ENCODE data around the gene QTRT2.

QTRT2 gene

DNA sequence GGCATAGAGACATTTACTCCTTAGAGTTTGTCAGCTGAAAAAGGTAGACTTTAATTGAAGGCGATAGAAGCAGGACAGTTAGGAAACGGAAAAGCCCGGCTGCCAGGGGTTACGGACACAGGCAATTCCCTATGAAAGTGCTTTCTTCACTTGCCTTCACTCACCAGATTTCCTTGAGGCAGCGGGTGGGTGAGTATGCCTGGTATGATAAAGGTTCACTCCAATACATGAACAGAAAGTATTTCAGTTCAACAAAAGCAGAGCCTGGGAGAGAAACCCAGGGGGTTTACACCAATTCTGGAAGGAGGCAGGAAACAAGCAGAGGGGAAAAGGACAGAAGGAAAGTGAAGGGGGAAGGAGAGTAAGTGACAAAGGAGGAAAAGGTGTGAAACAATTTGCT is 53.9 kb downstream of the QTRT2 start:
- Histone ChIP-seq H3K4me1 (ENCODE audit: control insufficient read depth, insufficient read depth, low read length) (no peaks in the 10 kb centered on the region), H3K9me3 (ENCODE audit: control insufficient read depth, low read length) (no peaks in the 10 kb centered on the region), H3K36me3 (ENCODE audit: control insufficient read depth, insufficient read depth, low read length) (no peaks in the 10 kb centered on the region), H3K27me3 (ENCODE audit: control insufficient read depth, insufficient read depth, low read length) (no peaks in the 10 kb centered on the region), H3K9ac (ENCODE audit: low read length) (no peak overlapping the region), H3K4me3 (ENCODE audit: low read length) (no peak overlapping the region)

DNA sequence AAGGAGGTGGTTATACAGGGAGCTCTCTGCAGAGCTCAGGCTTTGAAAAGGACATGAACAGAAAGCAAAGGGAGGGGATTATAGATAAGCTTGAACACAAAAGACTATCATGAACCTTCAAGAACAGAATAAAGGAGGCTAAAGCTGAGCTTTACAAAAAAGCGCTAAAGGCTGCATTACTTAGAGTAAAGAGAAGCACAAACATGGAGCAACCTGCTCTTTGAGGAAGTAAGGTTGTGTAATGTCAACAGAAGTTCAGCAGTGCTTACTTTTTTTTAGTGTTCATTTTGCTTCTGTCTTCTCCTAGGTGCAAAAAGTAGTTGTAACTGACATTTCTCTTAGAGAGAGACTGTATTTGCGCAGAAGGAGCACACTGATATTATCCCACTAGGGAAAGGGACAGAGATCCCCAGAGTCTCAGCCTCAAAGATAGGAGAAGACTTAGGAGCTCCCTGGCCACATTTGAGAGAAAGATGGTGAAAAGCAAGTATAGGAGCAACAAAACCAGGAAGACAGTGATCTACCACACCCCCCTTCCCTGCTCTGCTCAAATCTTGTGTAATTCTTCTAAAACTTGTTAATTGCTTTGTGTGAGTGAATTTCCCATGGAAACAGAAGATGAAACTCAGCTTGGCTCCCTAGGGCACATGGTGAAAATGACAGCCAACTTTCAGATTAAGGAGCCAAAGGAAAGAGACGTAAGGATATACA is 54.7 kb downstream of the QTRT2 start:
- H3K36me3 ChIP-seq (ENCODE audit: control insufficient read depth, insufficient read depth, low read length): no peaks in the 10 kb centered on the region
- H3K4me1 ChIP-seq (ENCODE audit: control insufficient read depth, insufficient read depth, low read length): no peaks in the 10 kb centered on the region
- H3K9me3 ChIP-seq (ENCODE audit: control insufficient read depth, low read length): no peaks in the 10 kb centered on the region
- no peak overlapping the region for H3K4me3 ChIP-seq (ENCODE audit: low read length)
- no peak overlapping the region for H3K9ac ChIP-seq (ENCODE audit: low read length)
- no peaks in the 10 kb centered on the region for H3K27me3 ChIP-seq (ENCODE audit: control insufficient read depth, insufficient read depth, low read length)

DNA sequence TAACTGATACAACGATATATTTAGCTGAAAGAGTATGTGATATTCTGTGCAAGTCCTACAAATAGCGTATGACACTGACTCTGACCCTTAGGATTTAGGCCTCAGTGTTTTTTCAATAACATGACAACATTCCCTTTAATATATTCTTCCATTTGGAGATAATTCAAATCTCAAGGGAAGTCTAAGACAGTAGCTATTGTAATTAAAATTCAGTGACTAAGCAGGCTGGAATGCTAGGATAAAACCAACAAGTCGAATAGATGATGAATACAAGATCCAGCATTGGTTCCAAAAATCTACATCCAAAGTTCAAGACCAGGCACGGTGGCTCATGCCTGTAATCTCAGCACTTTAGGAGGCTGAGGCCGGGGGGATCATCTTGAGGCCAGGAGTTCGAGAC is 56.2 kb downstream of the QTRT2 start:
- no peaks in the 10 kb centered on the region for H3K9me3 ChIP-seq (ENCODE audit: control insufficient read depth, low read length)
- H3K4me1 ChIP-seq (ENCODE audit: control insufficient read depth, insufficient read depth, low read length): no peaks in the 10 kb centered on the region
- H3K27me3 ChIP-seq (ENCODE audit: control insufficient read depth, insufficient read depth, low read length): no peaks in the 10 kb centered on the region
- no peak overlapping the region for H3K4me3 ChIP-seq (ENCODE audit: low read length)
- no peaks in the 10 kb centered on the region for H3K36me3 ChIP-seq (ENCODE audit: control insufficient read depth, insufficient read depth, low read length)
- no peak overlapping the region for H3K9ac ChIP-seq (ENCODE audit: low read length)

DNA sequence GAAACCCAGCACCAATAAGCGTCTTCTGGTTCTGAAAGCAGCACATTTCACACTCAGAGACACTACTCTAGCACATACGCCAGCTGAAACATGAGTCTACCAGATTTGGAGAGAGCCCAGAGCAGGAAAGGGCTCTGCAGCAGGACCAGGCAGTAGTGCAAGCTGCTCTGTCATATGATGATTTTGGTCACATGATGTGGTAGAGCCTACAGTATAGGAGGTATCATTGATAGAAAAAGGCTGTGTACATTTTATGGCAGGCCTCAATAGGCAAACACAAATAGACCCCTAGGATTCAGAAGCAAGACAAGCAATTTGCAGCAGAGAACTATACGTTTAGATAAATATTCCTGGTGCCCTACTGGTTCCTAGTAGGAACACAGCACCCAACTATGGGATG is 58.2 kb downstream of the QTRT2 start:
- Histone ChIP-seq H3K9me3 (ENCODE audit: control insufficient read depth, low read length) (no peaks in the 10 kb centered on the region), H3K27me3 (ENCODE audit: control insufficient read depth, insufficient read depth, low read length) (no peaks in the 10 kb centered on the region), H3K4me1 (ENCODE audit: control insufficient read depth, insufficient read depth, low read length) (no peaks in the 10 kb centered on the region), H3K36me3 (ENCODE audit: control insufficient read depth, insufficient read depth, low read length) (no peaks in the 10 kb centered on the region), H3K4me3 (ENCODE audit: low read length) (no peak overlapping the region), H3K9ac (ENCODE audit: low read length) (no peak overlapping the region)

- H3K9me3 ChIP-seq (ENCODE audit: control insufficient read depth, low read length): no peaks in the 10 kb centered on the region
- H3K4me3 ChIP-seq (ENCODE audit: low read length): no peak overlapping the region
- H3K4me1 ChIP-seq (ENCODE audit: control insufficient read depth, insufficient read depth, low read length): no peaks in the 10 kb centered on the region
- H3K36me3 ChIP-seq (ENCODE audit: control insufficient read depth, insufficient read depth, low read length): no peaks in the 10 kb centered on the region
- H3K27me3 ChIP-seq (ENCODE audit: control insufficient read depth, insufficient read depth, low read length): no peaks in the 10 kb centered on the region
- H3K9ac ChIP-seq (ENCODE audit: low read length): no peak overlapping the region
These were observed 58.6 kb downstream of the QTRT2 start for GRCh38 chr3:114115143-114115542.

- Histone ChIP-seq H3K9me3 (ENCODE audit: control insufficient read depth, low read length) (no peaks in the 10 kb centered on the region), H3K36me3 (ENCODE audit: control insufficient read depth, insufficient read depth, low read length) (no peaks in the 10 kb centered on the region), H3K9ac (ENCODE audit: low read length) (no peak overlapping the region), H3K4me3 (ENCODE audit: low read length) (no peak overlapping the region), H3K4me1 (ENCODE audit: control insufficient read depth, insufficient read depth, low read length) (no peaks in the 10 kb centered on the region), H3K27me3 (ENCODE audit: control insufficient read depth, insufficient read depth, low read length) (no peaks in the 10 kb centered on the region)
These were observed 63.2 kb downstream of the QTRT2 start for GRCh38 chr3:114119776-114120175.

DNA sequence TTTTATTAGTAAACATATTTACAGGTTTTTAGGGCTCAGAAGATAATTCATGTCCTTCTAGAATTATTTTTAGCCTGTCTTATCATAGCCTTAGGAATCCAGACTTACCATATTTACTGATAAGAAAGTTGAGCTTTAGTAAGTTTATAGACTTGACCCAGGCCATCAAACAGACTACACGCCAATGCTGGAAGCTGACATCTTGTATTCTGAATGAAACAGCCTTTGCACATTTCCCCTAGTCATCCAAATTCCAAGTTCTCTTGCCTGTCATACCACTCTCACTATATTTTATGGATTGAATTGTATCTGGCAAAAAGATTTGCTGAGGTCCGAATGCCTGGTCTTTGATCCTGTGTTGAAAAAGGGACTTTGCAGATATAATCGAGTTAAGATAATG is 63.7 kb downstream of the QTRT2 start:
- no peak overlapping the region for H3K9ac ChIP-seq (ENCODE audit: low read length)
- no peaks in the 10 kb centered on the region for H3K9me3 ChIP-seq (ENCODE audit: control insufficient read depth, low read length)
- no peaks in the 10 kb centered on the region for H3K4me1 ChIP-seq (ENCODE audit: control insufficient read depth, insufficient read depth, low read length)
- H3K27me3 ChIP-seq (ENCODE audit: control insufficient read depth, insufficient read depth, low read length): no peaks in the 10 kb centered on the region
- H3K4me3 ChIP-seq (ENCODE audit: low read length): no peak overlapping the region
- no peaks in the 10 kb centered on the region for H3K36me3 ChIP-seq (ENCODE audit: control insufficient read depth, insufficient read depth, low read length)

DNA sequence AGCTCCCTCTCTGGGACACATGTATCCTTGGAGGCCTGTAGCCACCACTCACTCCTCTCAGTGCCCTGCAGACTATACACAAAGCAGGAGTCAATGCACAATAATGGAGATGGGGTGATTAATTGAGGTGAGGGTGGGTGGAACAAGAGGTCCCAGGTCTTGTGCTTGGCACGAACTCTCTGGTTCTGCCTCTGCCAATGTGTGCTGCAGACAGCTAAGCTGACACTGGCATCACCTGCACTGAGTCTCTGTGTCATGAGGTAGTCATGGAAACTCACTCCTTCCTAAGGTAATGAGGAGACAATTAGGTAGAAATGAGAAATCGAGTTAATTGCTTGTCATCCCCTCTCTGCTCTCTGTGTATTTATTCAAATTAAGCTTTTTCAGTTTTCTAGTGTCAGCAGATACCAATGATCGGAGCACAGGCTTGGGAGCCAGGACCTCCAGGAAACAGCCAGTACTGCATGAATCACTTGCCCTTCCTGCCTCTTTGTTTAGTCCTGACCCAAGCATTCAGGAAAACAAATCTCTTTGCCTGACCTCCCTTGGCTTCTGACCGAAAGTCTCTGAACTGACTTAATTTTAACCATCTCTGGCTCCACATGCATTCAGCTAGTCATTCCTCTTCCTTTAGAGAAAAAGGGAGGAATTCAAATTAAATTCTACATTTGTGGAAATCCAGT is 65.6 kb downstream of the QTRT2 start:
- Histone ChIP-seq H3K36me3 (ENCODE audit: control insufficient read depth, insufficient read depth, low read length) (no peaks in the 10 kb centered on the region), H3K4me1 (ENCODE audit: control insufficient read depth, insufficient read depth, low read length) (no peaks in the 10 kb centered on the region)

GRCh38 chr3:114126461-114126860 is 69.9 kb downstream of the QTRT2 start:
- H3K4me1 ChIP-seq (ENCODE audit: control insufficient read depth, insufficient read depth, low read length): no peaks in the 10 kb centered on the region
- H3K36me3 ChIP-seq (ENCODE audit: control insufficient read depth, insufficient read depth, low read length): no peaks in the 10 kb centered on the region
- H3K9me3 ChIP-seq (ENCODE audit: control insufficient read depth, low read length): no peaks in the 10 kb centered on the region
- no peak overlapping the region for H3K4me3 ChIP-seq (ENCODE audit: low read length)
- H3K27me3 ChIP-seq (ENCODE audit: control insufficient read depth, insufficient read depth, low read length): no peaks in the 10 kb centered on the region
- H3K9ac ChIP-seq (ENCODE audit: low read length): no peak overlapping the region

More for the DNA sequence above, 65.6 kb downstream of the QTRT2 start:
- H3K9ac ChIP-seq (ENCODE audit: low read length): no peak overlapping the region
- no peaks in the 10 kb centered on the region for H3K9me3 ChIP-seq (ENCODE audit: control insufficient read depth, low read length)
- H3K27me3 ChIP-seq (ENCODE audit: control insufficient read depth, insufficient read depth, low read length): no peaks in the 10 kb centered on the region
- H3K4me3 ChIP-seq (ENCODE audit: low read length): no peak overlapping the region

DNA sequence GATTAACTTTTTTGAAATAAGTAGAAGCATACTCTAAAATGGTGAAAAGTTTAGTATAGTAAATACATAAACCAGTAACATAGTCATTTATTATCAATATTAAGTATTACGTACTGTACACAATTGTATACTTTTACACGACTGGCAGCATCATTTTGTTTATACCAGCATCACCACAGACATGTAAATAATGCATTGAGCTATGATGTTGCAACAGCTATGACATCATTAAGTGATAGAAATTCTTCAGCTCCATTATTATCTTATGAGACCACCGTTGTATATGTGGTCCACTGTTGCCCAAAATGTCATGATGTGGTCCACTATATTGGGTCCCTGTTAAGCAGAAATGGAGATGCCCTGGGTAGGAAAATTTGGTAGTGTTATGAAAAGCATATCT is 71.0 kb downstream of the QTRT2 start:
- Histone ChIP-seq H3K36me3 (ENCODE audit: control insufficient read depth, insufficient read depth, low read length) (no peaks in the 10 kb centered on the region), H3K4me1 (ENCODE audit: control insufficient read depth, insufficient read depth, low read length) (no peaks in the 10 kb centered on the region), H3K4me3 (ENCODE audit: low read length) (no peak overlapping the region), H3K27me3 (ENCODE audit: control insufficient read depth, insufficient read depth, low read length) (no peaks in the 10 kb centered on the region), H3K9ac (ENCODE audit: low read length) (no peak overlapping the region), H3K9me3 (ENCODE audit: control insufficient read depth, low read length) (no peaks in the 10 kb centered on the region)

- no peaks in the 10 kb centered on the region for H3K9me3 ChIP-seq (ENCODE audit: control insufficient read depth, low read length)
- no peak overlapping the region for H3K9ac ChIP-seq (ENCODE audit: low read length)
- H3K4me3 ChIP-seq (ENCODE audit: low read length): no peak overlapping the region
- H3K4me1 ChIP-seq (ENCODE audit: control insufficient read depth, insufficient read depth, low read length): no peaks in the 10 kb centered on the region
- H3K27me3 ChIP-seq (ENCODE audit: control insufficient read depth, insufficient read depth, low read length): no peaks in the 10 kb centered on the region
- no peaks in the 10 kb centered on the region for H3K36me3 ChIP-seq (ENCODE audit: control insufficient read depth, insufficient read depth, low read length)
These were observed 71.7 kb downstream of the QTRT2 start for GRCh38 chr3:114128231-114128630.

GRCh38 chr3:114128826-114129225 is 72.3 kb downstream of the QTRT2 start:
- H3K4me3 ChIP-seq (ENCODE audit: low read length): no peak overlapping the region
- H3K27me3 ChIP-seq (ENCODE audit: control insufficient read depth, insufficient read depth, low read length): no peaks in the 10 kb centered on the region
- H3K36me3 ChIP-seq (ENCODE audit: control insufficient read depth, insufficient read depth, low read length): no peaks in the 10 kb centered on the region
- H3K9ac ChIP-seq (ENCODE audit: low read length): no peak overlapping the region
- no peaks in the 10 kb centered on the region for H3K4me1 ChIP-seq (ENCODE audit: control insufficient read depth, insufficient read depth, low read length)
- H3K9me3 ChIP-seq (ENCODE audit: control insufficient read depth, low read length): no peaks in the 10 kb centered on the region

Data from mucosa of stomach (tissue), 1 donor.